ENCODE results near the gene IKZF4.
"Not testable (repeated sequence)": the region's sequence is repeated elsewhere in the genome, so short reads cannot be mapped to it uniquely, and the experiment has no call there.

The IKZF4 gene

GRCh38 chr12:55999999-56000540 lies 20.8 kb upstream of the IKZF4 start:
- DNase-seq = not testable (repeated sequence)

DNA sequence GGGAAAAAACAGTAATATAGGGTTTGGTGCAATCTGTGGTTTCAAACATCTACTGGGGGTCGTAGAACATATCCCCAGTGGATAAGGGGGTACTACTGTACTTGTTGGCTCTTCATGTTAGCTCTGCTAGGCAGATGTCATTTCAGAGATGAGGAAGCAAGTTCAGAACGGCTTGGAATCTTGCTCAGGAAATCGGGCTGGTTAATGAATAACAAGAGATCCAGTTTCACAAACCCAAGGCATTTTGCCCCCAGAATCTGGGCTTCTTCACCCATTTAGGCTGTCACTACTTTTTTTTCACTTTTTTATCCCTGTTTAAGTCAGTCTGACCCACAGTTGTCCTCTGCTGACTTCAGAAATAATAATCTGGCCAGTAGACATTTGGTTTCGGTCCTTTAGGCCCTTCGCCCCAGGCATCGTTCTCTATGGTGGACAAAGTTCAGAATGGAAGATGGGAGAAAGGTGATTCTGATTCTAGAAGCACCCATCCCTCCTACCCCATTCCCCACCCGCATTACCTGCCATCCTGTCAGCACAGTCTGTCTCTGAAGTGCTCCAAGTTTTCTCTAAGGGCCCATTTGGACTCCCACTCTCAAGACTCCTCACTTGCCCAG lies 19.2 kb upstream of the IKZF4 start:
- no peak for DNase-seq

- not testable (repeated sequence) for DNase-seq
These were observed 17.5 kb upstream of the IKZF4 start for GRCh38 chr12:56003376-56003775.

DNA sequence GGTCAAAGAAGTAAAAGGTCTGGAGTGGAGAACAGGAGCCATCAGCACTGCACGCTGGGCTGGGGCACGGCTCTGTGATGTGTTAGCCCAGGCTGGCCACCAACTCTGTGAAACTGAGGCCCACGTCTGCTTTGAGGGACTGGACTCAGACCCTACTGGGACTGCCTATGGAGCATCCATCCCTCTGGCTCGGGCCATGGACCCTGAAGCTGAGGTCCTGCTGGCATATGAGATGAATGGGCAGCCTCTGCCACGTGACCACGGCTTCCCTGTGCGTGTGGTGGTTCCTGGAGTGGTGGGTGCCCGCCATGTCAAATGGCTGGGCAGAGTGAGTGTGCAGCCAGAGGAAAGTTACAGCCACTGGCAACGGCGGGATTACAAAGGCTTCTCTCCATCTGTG lies 16.6 kb upstream of the IKZF4 start:
- no peak for DNase-seq

- no peak for DNase-seq
These were observed 13.0 kb upstream of the IKZF4 start for GRCh38 chr12:56007564-56008559.

DNA sequence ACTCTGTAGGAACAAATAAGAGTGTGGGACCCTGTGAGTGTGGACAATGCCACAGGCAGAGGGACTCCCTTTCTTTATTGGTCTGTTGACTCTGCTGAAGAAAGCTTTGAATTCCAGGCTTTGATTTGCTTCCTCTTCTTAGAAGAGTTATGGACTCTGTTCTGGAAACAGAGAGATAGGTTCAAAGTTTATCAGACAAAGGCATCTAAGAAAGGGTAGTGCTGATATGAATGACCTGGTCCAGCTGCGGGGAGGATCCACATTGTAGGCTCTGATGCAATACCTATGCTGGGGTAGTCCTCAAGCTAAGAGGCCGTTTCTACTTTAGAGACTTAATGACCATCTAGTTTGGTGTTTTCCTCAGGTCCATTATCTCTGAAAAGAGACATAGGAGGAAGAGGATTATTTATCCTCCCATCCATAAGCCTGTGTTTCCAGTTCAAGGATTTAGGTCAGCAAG lies 10.7 kb upstream of the IKZF4 start:
- no peak for DNase-seq

- DNase-seq = no peak
These were observed 9.2 kb upstream of the IKZF4 start for GRCh38 chr12:56011509-56012090.

DNA sequence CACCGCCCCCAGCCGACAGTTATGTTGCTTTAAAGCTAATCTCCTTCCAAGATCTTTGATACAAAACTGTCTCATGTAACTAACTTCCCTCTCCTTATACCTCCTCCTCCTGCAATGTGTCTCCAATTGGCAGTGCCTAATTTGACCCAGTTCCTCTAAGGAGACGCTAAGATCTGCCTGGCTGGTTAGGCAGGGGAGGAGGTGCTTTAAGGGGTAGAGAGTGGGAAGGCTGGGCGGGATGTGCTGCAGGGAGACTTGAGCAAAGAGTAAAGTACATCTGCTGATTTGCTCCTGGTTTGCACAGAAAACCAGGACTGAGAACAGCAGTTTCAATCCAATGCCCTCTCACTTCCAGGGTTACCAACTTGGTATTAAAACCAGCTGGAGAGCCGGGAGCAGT lies 7.4 kb upstream of the IKZF4 start:
- no peak for DNase-seq

GRCh38 chr12:56014205-56014604 lies 6.6 kb upstream of the IKZF4 start:
- no peak for DNase-seq

DNA sequence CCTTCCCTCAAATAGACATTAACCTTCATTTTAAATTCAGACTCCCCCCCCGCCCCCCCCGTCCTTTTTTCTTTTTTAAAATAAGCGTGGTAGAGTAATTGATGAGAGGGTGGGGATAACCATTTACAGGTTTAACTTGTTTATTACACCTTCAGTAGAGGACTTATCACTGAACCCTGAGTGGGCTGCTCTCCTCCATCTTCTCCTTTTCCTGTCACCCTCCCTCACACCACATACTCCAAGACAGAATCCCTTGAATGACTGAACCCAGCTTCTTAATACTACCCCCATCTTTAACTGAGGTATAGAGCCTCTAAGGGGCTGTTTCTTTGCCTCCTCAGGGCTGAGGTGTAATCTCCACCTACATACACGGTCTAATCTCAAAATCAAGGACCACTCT lies 3.7 kb upstream of the IKZF4 start:
- DNase-seq = no peak

GRCh38 chr12:56018356-56018755 lies 2.5 kb upstream of the IKZF4 start:
- DNase-seq = no peak

- DNase-seq = no peak
These were observed 1.1 kb downstream of the IKZF4 start for GRCh38 chr12:56021889-56022497.

DNA sequence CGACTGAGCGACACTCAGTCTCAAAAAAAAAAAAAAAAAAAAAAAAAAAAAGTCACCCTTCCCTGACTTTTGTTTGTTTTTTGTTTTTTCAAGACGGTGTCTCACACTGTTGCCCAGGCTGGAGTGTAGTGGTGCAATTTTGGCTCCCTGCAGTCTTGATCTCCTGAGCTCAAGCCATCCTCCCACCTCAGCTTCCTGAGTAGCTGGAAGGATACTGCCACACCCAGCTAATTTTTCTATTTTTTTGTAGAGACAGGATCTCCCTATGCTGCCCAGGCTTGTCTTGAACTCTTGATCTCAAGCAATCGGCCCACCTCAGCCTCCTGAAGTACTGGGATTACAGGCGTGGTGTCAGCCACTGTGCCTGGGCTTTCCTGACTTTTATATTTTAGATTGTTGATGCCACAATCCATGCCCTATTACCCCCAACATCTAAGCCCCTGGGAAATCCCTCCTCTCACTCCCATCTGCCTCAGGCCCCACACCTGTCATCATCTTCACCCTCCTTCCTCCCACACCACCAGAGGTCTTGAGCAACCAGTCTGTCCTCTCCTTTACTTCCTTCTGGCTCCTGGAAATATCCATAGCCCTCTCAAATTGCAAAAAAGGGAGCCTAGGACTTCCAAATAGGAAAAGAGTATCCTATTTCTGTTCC lies 7.8 kb downstream of the IKZF4 start:
- DNase-seq = no peak

- DNase-seq = no peak
These were observed 8.3 kb downstream of the IKZF4 start for GRCh38 chr12:56029166-56029519.

DNA sequence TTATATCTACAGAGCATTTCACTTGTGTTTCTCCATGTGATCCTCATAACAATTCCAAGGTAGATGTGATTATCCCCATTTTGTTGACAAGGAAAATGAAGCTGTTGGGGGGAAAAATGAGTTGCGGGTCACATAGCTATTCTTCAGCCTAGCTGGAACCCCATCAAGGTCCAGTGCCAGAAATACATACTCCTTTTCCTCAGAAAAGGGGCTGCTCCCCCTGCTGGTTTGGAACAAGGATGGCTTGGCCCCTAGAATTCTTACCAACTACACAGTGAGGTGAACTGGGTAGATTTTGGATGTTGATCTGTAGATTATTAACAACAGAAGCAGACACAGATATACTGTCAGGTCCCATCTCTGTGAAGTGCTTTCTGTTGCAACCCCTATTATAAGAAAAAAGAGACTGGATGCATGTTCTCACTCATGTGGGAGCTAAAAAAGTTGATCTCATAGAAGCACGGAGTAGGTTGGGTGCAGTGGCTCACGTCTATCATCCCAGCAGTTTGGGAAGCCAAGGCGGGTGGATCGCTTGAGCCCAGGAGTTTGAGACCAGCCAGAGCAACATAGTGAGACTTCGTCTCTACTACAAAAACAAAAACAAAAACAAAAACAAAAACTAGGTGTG lies 8.9 kb downstream of the IKZF4 start:
- DNase-seq = no peak

- DNase-seq = no peak
These were observed 11.1 kb downstream of the IKZF4 start for GRCh38 chr12:56031987-56032386.

GRCh38 chr12:56034586-56035332 lies 13.9 kb downstream of the IKZF4 start:
- no peak for DNase-seq

DNA sequence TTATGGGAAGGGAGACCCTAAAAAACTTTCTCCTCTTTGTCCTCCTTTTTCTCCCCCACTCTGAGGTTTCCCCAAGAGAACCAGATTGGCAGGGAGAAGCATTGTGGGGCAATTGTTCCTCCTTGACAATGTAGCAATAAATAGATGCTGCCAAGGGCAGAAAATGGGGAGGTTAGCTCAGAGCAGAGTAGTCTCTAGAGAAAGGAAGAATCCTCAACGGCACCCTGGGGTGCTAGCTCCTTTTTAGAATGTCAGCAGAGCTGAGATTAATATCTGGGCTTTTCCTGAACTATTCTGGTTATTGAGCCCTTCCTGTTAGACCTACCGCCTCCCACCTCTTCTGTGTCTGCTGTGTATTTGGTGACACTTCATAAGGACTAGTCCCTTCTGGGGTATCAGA lies 16.3 kb downstream of the IKZF4 start:
- DNase-seq = no peak

- DNase-seq = no peak
These were observed 17.3 kb downstream of the IKZF4 start for GRCh38 chr12:56038022-56038655.

GRCh38 chr12:56040151-56040550 lies 19.3 kb downstream of the IKZF4 start:
- no peak for DNase-seq

All from SHP77 treated with DMSO at 0.1 percent for 48 hours (cell line).